ENCODE results near the gene SCLY. TPM values are rescaled to one million over a fixed set of nuclear protein-coding genes. Genes with fewer than 3 reads are reported as not detected.

The SCLY gene
- total and polyA plus RNA-seq, 8 donors: 5.4 to 12.8 (median 11.4) TPM

DNA sequence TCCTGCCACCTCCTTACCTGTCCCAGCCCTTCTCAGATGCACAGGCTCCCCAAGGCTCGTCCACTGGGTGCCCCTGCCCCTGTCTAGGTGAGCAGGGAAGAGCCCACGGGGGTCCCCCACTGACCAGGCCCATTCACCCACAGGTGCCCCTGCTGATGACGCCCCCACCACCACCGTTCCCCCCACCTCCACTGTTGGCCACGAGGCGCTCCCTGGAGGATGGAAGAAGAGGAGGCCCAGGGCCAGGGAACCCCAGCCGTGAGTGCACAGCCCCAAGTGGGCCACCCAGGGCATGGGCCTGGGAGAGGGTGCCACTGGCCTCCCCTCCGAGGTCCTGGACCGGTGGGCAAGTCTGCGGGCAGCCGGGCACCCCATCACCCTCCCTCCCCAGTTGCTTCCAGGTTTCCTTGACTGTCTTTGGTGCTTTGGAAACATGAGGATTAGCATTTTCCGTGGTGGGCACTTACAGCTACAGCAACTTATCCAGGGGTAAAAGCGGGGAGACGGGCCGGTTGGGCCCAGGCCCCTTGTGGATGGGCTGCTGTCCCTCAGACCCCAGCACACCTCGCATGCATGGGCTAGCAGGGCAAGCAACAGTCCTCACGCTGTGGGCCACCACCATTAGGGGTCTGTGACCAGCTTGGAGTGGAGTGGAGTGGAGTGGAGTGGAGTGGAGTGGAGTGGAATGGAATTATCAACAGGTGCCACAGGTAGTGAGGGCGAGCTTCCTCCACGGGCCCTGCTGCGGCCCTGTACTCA lies 64.5 kb downstream of the SCLY start:
- DNase-seq: no peak

DNA sequence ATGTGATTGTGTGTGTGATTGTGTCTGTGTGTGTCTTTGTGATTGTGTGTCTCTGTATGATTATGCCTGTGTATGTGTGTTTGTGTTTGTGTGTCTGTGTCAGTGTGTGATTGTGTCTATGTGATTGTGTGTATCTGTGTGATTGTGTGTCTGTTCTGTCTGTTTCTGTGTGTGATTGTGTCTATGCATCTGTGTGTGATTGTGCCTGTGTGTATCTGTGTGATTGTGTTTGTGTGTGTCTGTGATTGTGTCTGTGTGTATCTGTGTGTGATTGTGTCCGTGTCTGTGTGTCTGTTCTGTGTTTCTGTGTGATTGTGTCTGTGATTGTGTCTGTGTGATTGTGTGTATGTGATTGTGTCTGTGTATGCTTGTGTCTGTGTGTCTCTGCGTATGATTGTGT lies 65.5 kb downstream of the SCLY start:
- Histone ChIP-seq H3K36me3 (no peaks in the 10 kb centered on the region), H3K27ac (no peak overlapping the region), H3K4me3 (no peak overlapping the region), H3K27me3 (peaks cover 0 to 6% (median 0%) of the 10 kb centered on the region in 3 donors), H3K4me1 (peaks cover 0 to 11% (median 7%) of the 10 kb centered on the region in 4 donors), H3K9me3 (no peaks in the 10 kb centered on the region)
- DNase-seq: no peak
- intact Hi-C loops (cut with DNase I; ENCODE audit: low total_unique reads): no loop called here
- 60 to 100% (median 95%) methylated on average over 2 of the region's 2 CpGs for WGBS, 5 donors
- TF ChIP-seq CTCF (IDR thresholded peaks at IDR 0.05): no peak
- peak in 1 of 4 donors; percentile 41 for TF ChIP-seq POLR2A (IDR thresholded peaks at IDR 0.05)

More for the DNA sequence above, 64.5 kb downstream of the SCLY start:
- intact Hi-C loops (cut with DNase I; ENCODE audit: low total_unique reads): no loop called here
- no peak overlapping the region for H3K27ac ChIP-seq
- no peak for TF ChIP-seq POLR2AphosphoS5 (IDR thresholded peaks at IDR 0.05)
- no peak for TF ChIP-seq CTCF (IDR thresholded peaks at IDR 0.05)
- TF ChIP-seq EP300 (IDR thresholded peaks at IDR 0.05): no peak
- no peak for TF ChIP-seq POLR2A (IDR thresholded peaks at IDR 0.05)
- H3K27me3 ChIP-seq: peaks cover 0 to 17% (median 3%) of the 10 kb centered on the region in 3 donors
- WGBS, 5 donors: 87 to 90% (median 88%) methylated on average over 14 to 20 of the region's 20 CpGs
- H3K4me1 ChIP-seq: peaks cover 0 to 14% (median 9%) of the 10 kb centered on the region in 4 donors
- H3K9me3 ChIP-seq: no peaks in the 10 kb centered on the region
- no peak overlapping the region for H3K4me3 ChIP-seq
- H3K36me3 ChIP-seq: no peaks in the 10 kb centered on the region

GRCh38 chr2:238126775-238127164 lies 66.0 kb downstream of the SCLY start:
- Histone ChIP-seq H3K36me3 (no peaks in the 10 kb centered on the region), H3K4me3 (no peak overlapping the region), H3K27ac (no peak overlapping the region), H3K9me3 (no peaks in the 10 kb centered on the region), H3K27me3 (peaks cover 0 to 2% (median 0%) of the 10 kb centered on the region in 3 donors), H3K4me1 (peaks cover 0 to 11% (median 7%) of the 10 kb centered on the region in 4 donors)
- intact Hi-C loops (cut with DNase I; ENCODE audit: low total_unique reads): no loop called here
- 84 to 93% (median 91%) methylated on average over 2 of the region's 2 CpGs for WGBS, 5 donors
- TF ChIP-seq POLR2A (IDR thresholded peaks at IDR 0.05) (no peak), EP300 (IDR thresholded peaks at IDR 0.05) (no peak), CTCF (IDR thresholded peaks at IDR 0.05) (no peak), POLR2AphosphoS5 (IDR thresholded peaks at IDR 0.05) (no peak)
- no peak for DNase-seq

DNA sequence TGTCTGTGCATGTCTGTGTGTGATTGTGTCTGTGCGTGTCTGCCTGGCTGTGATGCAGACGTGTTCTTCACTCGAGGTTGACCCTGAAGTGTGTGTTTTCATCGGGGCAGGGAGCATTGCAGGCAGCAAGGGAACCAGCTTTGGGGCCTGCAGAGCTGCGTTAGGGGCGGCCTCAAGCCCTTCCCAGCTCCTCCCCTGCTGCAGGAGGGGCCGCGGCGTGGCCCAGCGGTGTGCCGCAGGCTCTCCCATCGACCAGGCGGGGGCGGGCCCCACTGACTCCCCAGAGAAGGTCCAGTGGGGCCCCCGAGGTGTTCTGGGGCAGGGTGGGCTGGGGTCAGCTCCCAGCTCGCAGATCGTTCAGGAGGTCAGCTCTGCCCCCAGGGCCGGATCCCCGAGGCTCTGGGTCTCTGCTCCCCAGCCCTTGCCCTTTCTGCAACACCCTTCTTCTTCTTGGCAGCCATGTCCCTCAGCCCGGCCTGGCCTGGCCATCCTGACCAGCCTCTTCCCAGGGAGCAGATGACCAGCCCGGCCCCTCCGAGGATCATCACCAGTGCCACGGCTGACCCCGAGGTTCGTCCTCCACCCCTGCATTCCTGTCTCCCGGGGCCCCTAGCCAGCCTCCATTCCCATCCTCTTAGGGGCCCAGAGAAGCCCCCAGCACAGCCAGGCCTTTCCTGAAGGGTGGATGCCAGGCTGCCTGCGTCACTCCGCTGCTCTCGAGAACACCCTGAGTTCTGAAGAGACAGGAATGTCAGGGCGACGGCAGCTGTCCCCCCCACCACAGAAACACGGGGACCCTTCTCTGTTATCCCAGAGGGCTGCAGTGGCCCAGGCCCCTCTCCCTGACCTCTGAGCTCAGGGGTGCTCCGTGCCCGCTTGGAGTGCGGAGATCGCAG lies 66.6 kb downstream of the SCLY start:
- Histone ChIP-seq H3K27me3 (no peaks in the 10 kb centered on the region), H3K9me3 (no peaks in the 10 kb centered on the region), H3K4me1 (peaks cover 0 to 11% (median 7%) of the 10 kb centered on the region in 4 donors), H3K27ac (no peak overlapping the region), H3K36me3 (no peaks in the 10 kb centered on the region), H3K4me3 (peak overlapping the region in 2 of 4 donors; percentile 26 to 27)
- DNase-seq: peak in 1 of 2 donors; percentile 91
- 44 to 54% (median 48%) methylated on average over 26 to 36 of the region's 36 CpGs for WGBS, 5 donors
- no peak for TF ChIP-seq POLR2AphosphoS5 (IDR thresholded peaks at IDR 0.05)
- TF ChIP-seq POLR2A (IDR thresholded peaks at IDR 0.05): no peak
- no peak for TF ChIP-seq EP300 (IDR thresholded peaks at IDR 0.05)
- no peak for TF ChIP-seq CTCF (IDR thresholded peaks at IDR 0.05)
- intact Hi-C loops (cut with DNase I; ENCODE audit: low total_unique reads): no loop called here
